HepG2 (cell line): ENCODE measurements around the gene REPIN1. TPM values are rescaled to one million over a fixed set of nuclear protein-coding genes. Genes with fewer than 3 reads are reported as not detected.

ENCODE experiments used
- ATAC-seq: fragments of 200-7000 bp; cut with Tn5 transposase; 3 replicates; pipeline ENCODE4 v1.9.1; 2020; ENCODE audit warnings: mild to moderate bottlenecking, moderate library complexity
- BruUV-seq: library from RNA; stranded (reverse); fragments of 400-500 nt; replicated peaks from 2 replicates; lab custom pipeline; 2021; lab: Mats Ljungman, UMichigan
- CTCF ChIA-PET: fragments of 300-600 bp; formaldehyde crosslinking; extraction: SDS; loops from one replicate; lab custom pipeline; 2021; ENCODE audit warnings: low total read pairs, inconsistent platforms, low intra/inter-chr PET ratio; lab: Yijun Ruan, JAX
- POLR2A ChIA-PET: fragments of 350-600 bp; sonication (Branson Sonifier 250); formaldehyde crosslinking; loops from one replicate; lab custom pipeline; 2020; ENCODE audit warnings: antibody characterized with exemption, inconsistent platforms; lab: Yijun Ruan, JAX
- DNase-seq: peaks from one replicate; pipeline ENCODE4 v3.0.0-alpha.2; 2015; ENCODE audit warnings: low spot score
- FAIRE-seq: peaks from 3 replicates; lab custom pipeline; 2011; peaks lifted over from hg19 to GRCh38; lab: Jason Lieb, UNC
- H2AFZ ChIP-seq: one replicate; pipeline ENCODE4 v1.6.1; 2011; ENCODE audit warnings: low read length, inconsistent platforms
- H3K27ac ChIP-seq: fragments of 300-600 bp; 3 replicates; pipeline ENCODE4 v1.8.0; 2011; ENCODE audit warnings: mixed run types, mild to moderate bottlenecking, mixed read lengths, low read length, inconsistent platforms; ENCODE audit not compliant: insufficient read depth; ENCODE audit errors: extremely low read length
- H3K27me3 ChIP-seq, 2 experiments: fragments of 200-600 bp in 1 of 2; 2 replicates in 1 of 2; 3 replicates in 1 of 2; pipeline versions ENCODE4 v1.6.0 to v1.8.0; 2011; ENCODE audit warnings: low read length in 2 of 2, mild to moderate bottlenecking in 2 of 2, moderate library complexity in 2 of 2, inconsistent platforms in 1 of 2; ENCODE audit not compliant: insufficient read depth in 2 of 2, control insufficient read depth in 1 of 2
- H3K36me3 ChIP-seq, 2 experiments: fragments of 200-600 bp in 1 of 2; replicated peaks in 1 of 2; 2 replicates in 1 of 2; 3 replicates in 1 of 2; pipeline versions ENCODE4 v1.5.1 to v1.8.0; 2011; ENCODE audit warnings: low read length in 2 of 2, inconsistent platforms in 1 of 2; ENCODE audit not compliant: insufficient read depth in 2 of 2, control insufficient read depth in 1 of 2
- H3K4me1 ChIP-seq: 2 replicates; pipeline ENCODE4 v1.5.1; 2012; ENCODE audit warnings: low read length, inconsistent platforms; ENCODE audit not compliant: insufficient read depth
- H3K4me2 ChIP-seq: 2 replicates; pipeline ENCODE4 v1.6.0; 2011; ENCODE audit warnings: low read depth, low read length, inconsistent platforms
- H3K4me3 ChIP-seq, 3 experiments: fragments of 200-600 bp in 1 of 3; sonication (generic), shearing (Covaris generic) in 1 of 3; replicated peaks in 1 of 3; 2 replicates each; pipeline ENCODE4 v1.5.1; 2011 to 2016; ENCODE audit warnings: low read length in 3 of 3, inconsistent platforms in 2 of 3, low read depth in 2 of 3, mild to moderate bottlenecking in 2 of 3, control low read depth in 1 of 3, mixed read lengths in 1 of 3; ENCODE audit not compliant: insufficient read depth in 1 of 3
- H3K79me2 ChIP-seq: one replicate; pipeline ENCODE4 v1.6.1; 2011; ENCODE audit warnings: low read length, inconsistent platforms; ENCODE audit not compliant: insufficient read depth
- H3K9ac ChIP-seq: 2 replicates; pipeline ENCODE4 v1.6.0; 2011; ENCODE audit warnings: mild to moderate bottlenecking, low read depth, low read length, inconsistent platforms; ENCODE audit not compliant: insufficient read depth
- H3K9me3 ChIP-seq: 2 replicates; pipeline ENCODE4 v1.5.1; 2012; ENCODE audit warnings: mild to moderate bottlenecking, low read length
- H4K20me1 ChIP-seq: 2 replicates; pipeline ENCODE4 v1.6.0; 2011; ENCODE audit warnings: inconsistent platforms, mild to moderate bottlenecking, low read length, moderate library complexity; ENCODE audit not compliant: insufficient read depth
- DNMT1 ChIP-seq: sonication (generic); formaldehyde crosslinking; IDR thresholded peaks from 2 replicates; pipeline ENCODE4 v1.5.1; 2020; ENCODE audit warnings: mild to moderate bottlenecking, missing genetic modification reagents
- GATAD1 ChIP-seq: IDR thresholded peaks from 2 replicates; pipeline ENCODE4 v1.6.1; 2016; ENCODE audit warnings: missing genetic modification reagents, missing compliant biosample characterization
- GPN1 ChIP-seq: sonication (generic); formaldehyde crosslinking; IDR thresholded peaks from 2 replicates; pipeline ENCODE4 v1.5.1; 2020; ENCODE audit warnings: missing genetic modification reagents, borderline replicate concordance
- KDM1A ChIP-seq: IDR thresholded peaks from 2 replicates; pipeline ENCODE4 v1.6.1; 2016; ENCODE audit warnings: missing compliant biosample characterization
- SOX5 ChIP-seq: IDR thresholded peaks from 2 replicates; pipeline ENCODE4 v1.6.1; 2016; ENCODE audit warnings: borderline replicate concordance
- ZFY ChIP-seq: sonication (generic); formaldehyde crosslinking; IDR thresholded peaks from 2 replicates; pipeline ENCODE4 v1.4.0; 2020; ENCODE audit warnings: missing genetic modification reagents
- ZNF383 ChIP-seq: sonication (generic); formaldehyde crosslinking; IDR thresholded peaks from 2 replicates; pipeline ENCODE4 v1.4.0; 2020; ENCODE audit warnings: missing genetic modification reagents, mild to moderate bottlenecking, borderline replicate concordance
- ZNF792 ChIP-seq: IDR thresholded peaks from 2 replicates; pipeline ENCODE4 v1.6.1; 2016
- ZSCAN25 ChIP-seq: sonication (generic); formaldehyde crosslinking; IDR thresholded peaks from 2 replicates; pipeline ENCODE4 v1.8.0; 2022; ENCODE audit warnings: mild to moderate bottlenecking, missing genetic modification reagents
- WGBS: methylation state at CpG from one replicate; pipeline ENCODE4 v1.1.6; 2017; ENCODE audit warnings: low lambda C conversion rate; 5-methylcytosine and 5-hydroxymethylcytosine counted together
- in situ Hi-C: cut with HindIII; loops from 2 replicates; pipeline ENCODE4 v1.10.0; 2017; ENCODE audit warnings: low pct_unique_long_range_greater_than_20kb; ENCODE audit not compliant: extremely low pct_ligation_motif_present
- intact Hi-C: fragments of 100-400 bp; cut with micrococcal nuclease; formaldehyde crosslinking; loops from one replicate; pipeline ENCODE4 v1.10.0; 2022; ENCODE audit not compliant: unreplicated experiment
- polyA plus RNA-seq, 8 experiments: library from polyadenylated mRNA; depleted of rRNA in 3 of 8; stranded (reverse) in 7 of 8; unstranded in 1 of 8; fragments of >200 nt; fragmentation: Illumina TruSeq in 4 of 8; extraction: Trizol in 4 of 8; gene quantifications; 2 replicates each; pipeline versions ENCODE4 v1.2.1 to v1.2.3, GENCODE V29; 2011 to 2016; ENCODE audit warnings: low read depth in 4 of 8, missing spikeins in 1 of 8, mixed read lengths in 1 of 8; ENCODE audit not compliant: insufficient read depth in 1 of 8
- total RNA-seq, 5 experiments: library from RNA; depleted of rRNA; stranded (reverse); fragments of >200 nt; fragmentation: Illumina TruSeq; extraction: Trizol; gene quantifications; 2 replicates each; pipeline ENCODE4 v1.2.3, GENCODE V29; 2016; ENCODE audit warnings: low read depth in 1 of 5
- TF ChIP-seq, protein P1 (sequence below): sonication (generic); formaldehyde crosslinking; IDR thresholded peaks from 2 replicates; pipeline ENCODE4 v1.9.0; 2022; ENCODE audit warnings: low read depth, missing genetic modification reagents
- TF ChIP-seq, protein P2 (sequence below): sonication (generic); formaldehyde crosslinking; IDR thresholded peaks from 2 replicates; pipeline ENCODE4 v1.9.0; 2021; ENCODE audit warnings: mild to moderate bottlenecking, missing genetic modification reagents
- TF ChIP-seq, protein P3 (sequence below): sonication (generic); formaldehyde crosslinking; IDR thresholded peaks from 2 replicates; pipeline ENCODE4 v1.4.0; 2020; ENCODE audit warnings: mild to moderate bottlenecking, missing genetic modification reagents, borderline replicate concordance
- TF ChIP-seq, protein P4 (sequence below): sonication (generic); formaldehyde crosslinking; IDR thresholded peaks from 2 replicates; pipeline ENCODE4 v1.8.0; 2022; ENCODE audit warnings: missing genetic modification reagents, mild to moderate bottlenecking, borderline replicate concordance

The REPIN1 gene
- total and polyA plus RNA-seq, 2 of the 13 experiments (the other 11 are each of a cell fraction or from before 2014, with no cell fraction given) = 69.9 to 108 TPM

DNA sequence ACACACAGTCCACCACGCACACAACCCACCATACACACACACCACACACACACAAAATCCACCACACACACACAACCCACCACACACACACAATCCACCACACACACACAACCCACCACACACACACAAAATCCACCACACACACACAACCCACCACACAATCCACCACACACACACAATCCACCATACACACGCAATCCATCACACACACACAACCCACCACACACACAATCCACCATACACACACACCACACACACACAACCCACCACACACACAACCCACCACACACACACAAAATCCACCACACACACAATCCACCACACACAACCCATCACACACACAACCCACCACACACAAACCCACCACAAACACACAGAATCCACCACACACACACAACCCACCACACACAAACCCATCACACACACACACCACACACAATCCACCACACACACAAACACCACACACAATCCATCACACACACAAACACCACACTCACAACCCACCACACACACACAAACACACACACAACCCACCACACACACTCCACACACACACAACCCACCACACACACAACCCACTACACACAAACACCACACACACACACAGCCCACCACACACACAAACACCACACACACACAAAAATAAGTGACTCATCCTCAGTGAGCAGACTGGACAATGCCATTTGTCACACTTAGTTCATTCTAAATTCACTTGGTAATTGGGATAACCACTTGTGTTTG is 8.8 kb upstream of the REPIN1 start:
- Histone ChIP-seq H3K79me2 (no peaks in the 10 kb centered on the region), H3K4me3 (no peak overlapping the region), H3K27me3 (no peaks in the 10 kb centered on the region), H4K20me1 (no peaks in the 10 kb centered on the region), H2AFZ (no peak overlapping the region), H3K36me3 (no peaks in the 10 kb centered on the region), H3K9me3 (no peaks in the 10 kb centered on the region), H3K4me1 (peaks cover 57% of the 10 kb centered on the region), H3K9ac (no peak overlapping the region), H3K27ac (no peak overlapping the region), H3K4me2 (no peak overlapping the region)
- WGBS = 91% methylated on average over 2 of the region's 2 CpGs
- DNase-seq (no peak), FAIRE-seq (peak; percentile 75), ATAC-seq (no peak)
- BruUV-seq = no TSS peak
- ChIA-PET CTCF (no interaction called here), POLR2A (interaction anchor here (1.3 kb wide), 1 partner anchor 29 kb away, joined by 3 read pairs; no protein-coding TSS in a partner anchor)
- intact Hi-C loops = loop anchor here (5.0 to 10.0 kb wide), 2 partner anchors 37 to 75 kb away; partner anchors contain the start of genes ACTR3C and LRRC61
- in situ Hi-C loops = no loop called here
- no peak for TF ChIP-seq SOX5 (CRISPR knock-in tag)
- no peak for TF ChIP-seq ZNF792 (CRISPR knock-in tag)
- no peak for TF ChIP-seq ZNF383 (CRISPR knock-in tag)
- TF ChIP-seq, protein P1, sequence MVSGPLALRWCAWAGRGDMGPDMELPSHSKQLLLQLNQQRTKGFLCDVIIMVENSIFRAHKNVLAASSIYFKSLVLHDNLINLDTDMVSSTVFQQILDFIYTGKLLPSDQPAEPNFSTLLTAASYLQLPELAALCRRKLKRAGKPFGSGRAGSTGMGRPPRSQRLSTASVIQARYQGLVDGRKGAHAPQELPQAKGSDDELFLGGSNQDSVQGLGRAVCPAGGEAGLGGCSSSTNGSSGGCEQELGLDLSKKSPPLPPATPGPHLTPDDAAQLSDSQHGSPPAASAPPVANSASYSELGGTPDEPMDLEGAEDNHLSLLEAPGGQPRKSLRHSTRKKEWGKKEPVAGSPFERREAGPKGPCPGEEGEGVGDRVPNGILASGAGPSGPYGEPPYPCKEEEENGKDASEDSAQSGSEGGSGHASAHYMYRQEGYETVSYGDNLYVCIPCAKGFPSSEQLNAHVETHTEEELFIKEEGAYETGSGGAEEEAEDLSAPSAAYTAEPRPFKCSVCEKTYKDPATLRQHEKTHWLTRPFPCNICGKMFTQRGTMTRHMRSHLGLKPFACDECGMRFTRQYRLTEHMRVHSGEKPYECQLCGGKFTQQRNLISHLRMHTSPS (CRISPR knock-in tag) = no peak
- TF ChIP-seq ZFY = no peak
- TF ChIP-seq, protein P2, sequence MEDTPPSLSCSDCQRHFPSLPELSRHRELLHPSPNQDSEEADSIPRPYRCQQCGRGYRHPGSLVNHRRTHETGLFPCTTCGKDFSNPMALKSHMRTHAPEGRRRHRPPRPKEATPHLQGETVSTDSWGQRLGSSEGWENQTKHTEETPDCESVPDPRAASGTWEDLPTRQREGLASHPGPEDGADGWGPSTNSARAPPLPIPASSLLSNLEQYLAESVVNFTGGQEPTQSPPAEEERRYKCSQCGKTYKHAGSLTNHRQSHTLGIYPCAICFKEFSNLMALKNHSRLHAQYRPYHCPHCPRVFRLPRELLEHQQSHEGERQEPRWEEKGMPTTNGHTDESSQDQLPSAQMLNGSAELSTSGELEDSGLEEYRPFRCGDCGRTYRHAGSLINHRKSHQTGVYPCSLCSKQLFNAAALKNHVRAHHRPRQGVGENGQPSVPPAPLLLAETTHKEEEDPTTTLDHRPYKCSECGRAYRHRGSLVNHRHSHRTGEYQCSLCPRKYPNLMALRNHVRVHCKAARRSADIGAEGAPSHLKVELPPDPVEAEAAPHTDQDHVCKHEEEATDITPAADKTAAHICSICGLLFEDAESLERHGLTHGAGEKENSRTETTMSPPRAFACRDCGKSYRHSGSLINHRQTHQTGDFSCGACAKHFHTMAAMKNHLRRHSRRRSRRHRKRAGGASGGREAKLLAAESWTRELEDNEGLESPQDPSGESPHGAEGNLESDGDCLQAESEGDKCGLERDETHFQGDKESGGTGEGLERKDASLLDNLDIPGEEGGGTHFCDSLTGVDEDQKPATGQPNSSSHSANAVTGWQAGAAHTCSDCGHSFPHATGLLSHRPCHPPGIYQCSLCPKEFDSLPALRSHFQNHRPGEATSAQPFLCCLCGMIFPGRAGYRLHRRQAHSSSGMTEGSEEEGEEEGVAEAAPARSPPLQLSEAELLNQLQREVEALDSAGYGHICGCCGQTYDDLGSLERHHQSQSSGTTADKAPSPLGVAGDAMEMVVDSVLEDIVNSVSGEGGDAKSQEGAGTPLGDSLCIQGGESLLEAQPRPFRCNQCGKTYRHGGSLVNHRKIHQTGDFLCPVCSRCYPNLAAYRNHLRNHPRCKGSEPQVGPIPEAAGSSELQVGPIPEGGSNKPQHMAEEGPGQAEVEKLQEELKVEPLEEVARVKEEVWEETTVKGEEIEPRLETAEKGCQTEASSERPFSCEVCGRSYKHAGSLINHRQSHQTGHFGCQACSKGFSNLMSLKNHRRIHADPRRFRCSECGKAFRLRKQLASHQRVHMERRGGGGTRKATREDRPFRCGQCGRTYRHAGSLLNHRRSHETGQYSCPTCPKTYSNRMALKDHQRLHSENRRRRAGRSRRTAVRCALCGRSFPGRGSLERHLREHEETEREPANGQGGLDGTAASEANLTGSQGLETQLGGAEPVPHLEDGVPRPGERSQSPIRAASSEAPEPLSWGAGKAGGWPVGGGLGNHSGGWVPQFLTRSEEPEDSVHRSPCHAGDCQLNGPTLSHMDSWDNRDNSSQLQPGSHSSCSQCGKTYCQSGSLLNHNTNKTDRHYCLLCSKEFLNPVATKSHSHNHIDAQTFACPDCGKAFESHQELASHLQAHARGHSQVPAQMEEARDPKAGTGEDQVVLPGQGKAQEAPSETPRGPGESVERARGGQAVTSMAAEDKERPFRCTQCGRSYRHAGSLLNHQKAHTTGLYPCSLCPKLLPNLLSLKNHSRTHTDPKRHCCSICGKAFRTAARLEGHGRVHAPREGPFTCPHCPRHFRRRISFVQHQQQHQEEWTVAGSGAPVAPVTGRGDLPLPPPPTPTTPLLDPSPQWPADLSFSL (CRISPR knock-in tag) = peak; percentile 80
- TF ChIP-seq DNMT1 (CRISPR knock-in tag) = no peak
- TF ChIP-seq GATAD1 (CRISPR knock-in tag) = no peak
- TF ChIP-seq GPN1 (CRISPR knock-in tag) = no peak
- no peak for TF ChIP-seq KDM1A (CRISPR knock-in tag)
- no peak for TF ChIP-seq ZSCAN25 (CRISPR knock-in tag)
- TF ChIP-seq, protein P3, sequence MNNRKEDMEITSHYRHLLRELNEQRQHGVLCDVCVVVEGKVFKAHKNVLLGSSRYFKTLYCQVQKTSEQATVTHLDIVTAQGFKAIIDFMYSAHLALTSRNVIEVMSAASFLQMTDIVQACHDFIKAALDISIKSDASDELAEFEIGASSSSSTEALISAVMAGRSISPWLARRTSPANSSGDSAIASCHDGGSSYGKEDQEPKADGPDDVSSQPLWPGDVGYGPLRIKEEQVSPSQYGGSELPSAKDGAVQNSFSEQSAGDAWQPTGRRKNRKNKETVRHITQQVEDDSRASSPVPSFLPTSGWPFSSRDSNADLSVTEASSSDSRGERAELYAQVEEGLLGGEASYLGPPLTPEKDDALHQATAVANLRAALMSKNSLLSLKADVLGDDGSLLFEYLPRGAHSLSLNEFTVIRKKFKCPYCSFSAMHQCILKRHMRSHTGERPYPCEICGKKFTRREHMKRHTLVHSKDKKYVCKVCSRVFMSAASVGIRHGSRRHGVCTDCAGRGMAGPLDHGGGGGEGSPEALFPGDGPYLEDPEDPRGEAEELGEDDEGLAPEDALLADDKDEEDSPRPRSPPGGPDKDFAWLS (CRISPR knock-in tag) = no peak
- TF ChIP-seq, protein P4, sequence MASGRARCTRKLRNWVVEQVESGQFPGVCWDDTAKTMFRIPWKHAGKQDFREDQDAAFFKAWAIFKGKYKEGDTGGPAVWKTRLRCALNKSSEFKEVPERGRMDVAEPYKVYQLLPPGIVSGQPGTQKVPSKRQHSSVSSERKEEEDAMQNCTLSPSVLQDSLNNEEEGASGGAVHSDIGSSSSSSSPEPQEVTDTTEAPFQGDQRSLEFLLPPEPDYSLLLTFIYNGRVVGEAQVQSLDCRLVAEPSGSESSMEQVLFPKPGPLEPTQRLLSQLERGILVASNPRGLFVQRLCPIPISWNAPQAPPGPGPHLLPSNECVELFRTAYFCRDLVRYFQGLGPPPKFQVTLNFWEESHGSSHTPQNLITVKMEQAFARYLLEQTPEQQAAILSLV (CRISPR knock-in tag) = no peak
